NCI-H1048 (cell line): ENCODE data around the gene C4orf51.

Experiments used
- DNase-seq: peaks from one replicate; lab custom pipeline; 2025; lab: John Stamatoyannopoulos, UW

Gene C4orf51

DNA sequence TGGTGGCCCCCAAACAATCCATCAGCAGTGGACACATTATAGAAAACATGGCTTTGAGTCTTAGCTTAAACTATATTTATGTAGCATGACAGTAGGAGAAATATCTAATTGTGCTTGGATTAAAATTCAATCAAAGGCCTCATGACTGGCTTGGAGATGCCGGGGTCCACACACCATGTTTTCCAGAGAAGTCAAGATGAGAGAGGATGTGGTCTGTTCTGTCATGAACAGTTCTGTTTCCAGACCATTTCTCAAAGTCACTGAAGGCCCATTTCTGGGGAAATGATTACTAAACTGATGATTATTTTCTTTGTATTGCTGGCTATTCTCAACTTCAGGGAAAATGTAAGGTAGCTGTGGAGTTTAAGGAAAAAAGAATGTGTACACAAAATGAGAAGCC lies 76.3 kb downstream of the C4orf51 start:
- DNase-seq, result no peak

DNA sequence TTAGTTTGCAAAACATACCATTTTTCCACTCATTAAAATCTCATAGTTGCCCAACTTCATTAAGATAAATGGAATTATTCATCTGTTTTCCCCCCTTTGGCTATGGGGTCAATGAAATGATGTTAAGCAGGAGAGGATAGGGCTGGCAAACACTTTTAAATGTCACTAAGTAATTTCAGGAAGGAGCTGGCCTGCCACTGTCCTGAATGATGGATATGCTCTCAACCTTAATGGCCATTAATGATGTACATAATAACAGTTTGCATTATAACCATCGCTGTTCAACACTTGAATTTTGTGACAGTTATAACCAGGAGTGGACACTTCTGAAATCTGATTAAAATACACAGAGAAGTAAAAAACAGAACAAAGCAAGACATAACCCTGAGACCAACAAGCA lies 77.2 kb downstream of the C4orf51 start:
- DNase-seq, result no peak

DNA sequence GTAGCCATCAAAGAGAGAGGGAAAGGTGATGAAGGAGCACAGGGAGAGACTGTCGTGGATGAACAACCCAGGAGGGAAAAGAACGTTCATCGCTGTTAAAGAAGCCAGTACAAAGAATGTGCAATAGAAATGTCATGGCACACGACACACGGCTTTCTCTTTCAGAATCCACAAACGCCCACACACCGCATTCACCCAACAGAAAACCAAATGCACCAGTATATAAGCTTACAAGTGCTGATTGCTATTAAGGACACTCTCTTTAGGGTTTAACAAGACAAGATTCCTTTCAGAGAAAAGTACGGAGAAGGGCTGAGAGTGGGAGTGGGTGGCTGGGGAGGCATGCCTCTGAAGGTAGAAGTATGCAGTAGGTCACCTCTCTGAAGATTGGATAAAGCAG lies 80.2 kb downstream of the C4orf51 start:
- no peak for DNase-seq

DNA sequence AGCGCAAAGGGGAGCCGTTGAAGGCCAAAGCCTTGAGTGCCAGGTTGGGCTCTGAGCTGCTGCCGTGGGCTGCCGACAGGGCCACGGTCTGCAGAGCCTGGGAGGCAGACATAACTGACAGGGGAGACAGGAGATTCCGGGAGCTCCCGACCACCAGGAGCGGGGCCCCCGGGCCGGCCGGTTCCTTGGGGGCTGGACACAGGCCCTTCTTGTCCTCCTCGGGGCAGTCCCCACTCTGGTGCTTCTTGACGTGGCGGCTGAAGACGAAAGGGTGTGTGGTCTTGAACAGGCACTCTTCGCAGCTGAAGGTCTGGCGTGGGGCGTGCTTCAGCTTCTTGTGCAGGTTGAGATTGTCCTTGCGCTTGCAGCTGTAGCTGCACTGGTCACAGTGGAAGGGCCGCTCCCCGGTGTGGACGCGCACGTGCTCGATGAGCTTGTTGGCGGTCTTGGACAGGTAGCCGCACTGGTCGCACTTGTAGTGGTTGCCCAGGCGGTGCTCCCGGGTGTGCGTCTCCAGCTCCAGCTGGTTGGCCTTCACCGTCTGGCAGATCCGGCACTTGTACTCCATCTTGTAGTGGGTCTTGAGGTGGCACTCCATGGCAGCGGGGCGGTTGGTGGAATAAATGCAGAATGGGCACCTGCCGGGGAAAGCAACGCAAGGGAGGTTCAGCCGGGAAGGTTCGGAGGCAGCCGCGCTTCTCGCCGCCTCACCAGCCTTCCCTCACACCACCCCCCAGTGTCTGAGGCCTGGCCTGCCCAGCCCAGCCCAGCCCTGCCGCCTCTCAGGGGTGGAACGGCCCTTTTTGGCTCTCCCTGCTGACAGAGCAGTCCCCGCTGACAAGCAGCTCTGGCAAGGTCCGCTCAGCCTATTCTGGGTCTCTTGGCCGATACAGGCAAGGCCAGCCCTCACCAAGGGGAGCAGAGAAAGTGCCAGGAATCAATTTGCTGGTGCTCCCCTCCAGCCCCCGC lies 81.3 kb downstream of the C4orf51 start:
- no peak for DNase-seq

DNA sequence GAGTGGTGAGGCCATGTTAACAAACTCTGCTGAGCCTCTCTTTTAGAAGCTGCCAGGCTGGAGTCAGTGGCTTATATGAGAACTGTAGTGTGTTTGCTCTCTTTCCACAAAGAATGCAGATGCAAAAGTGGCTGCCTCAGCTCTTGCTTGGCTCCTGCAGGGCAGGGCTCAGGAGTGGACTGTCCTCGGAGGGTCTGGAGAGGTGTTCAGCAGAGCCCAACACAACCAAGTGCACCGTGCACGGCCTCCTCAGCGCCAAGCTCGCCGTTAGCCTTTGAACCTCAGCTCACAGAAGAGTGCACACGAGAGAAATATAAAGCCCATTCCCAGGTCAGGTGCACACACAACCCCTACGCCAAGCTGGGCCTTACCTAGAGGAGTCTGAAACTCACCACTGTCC lies 82.8 kb downstream of the C4orf51 start:
- no peak for DNase-seq

DNA sequence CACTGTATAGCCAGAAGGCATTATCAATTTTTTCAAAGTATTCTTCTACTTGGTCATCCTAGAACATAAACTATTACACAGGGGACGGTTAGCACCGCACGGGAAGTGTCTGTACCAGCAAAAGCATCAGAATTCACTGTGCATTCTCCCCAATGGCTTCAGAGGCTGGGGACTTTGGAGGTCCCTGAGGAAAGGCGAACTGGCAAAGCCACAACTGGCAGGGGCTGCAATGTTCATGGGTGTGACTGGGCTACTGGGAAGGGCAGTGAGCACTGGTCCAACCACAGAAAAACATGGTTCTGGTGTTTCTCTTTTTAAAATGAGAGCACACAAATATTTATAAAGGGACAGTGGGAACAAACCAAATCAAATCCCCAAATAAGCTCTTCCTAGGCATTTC lies 83.5 kb downstream of the C4orf51 start:
- DNase-seq, result no peak

DNA sequence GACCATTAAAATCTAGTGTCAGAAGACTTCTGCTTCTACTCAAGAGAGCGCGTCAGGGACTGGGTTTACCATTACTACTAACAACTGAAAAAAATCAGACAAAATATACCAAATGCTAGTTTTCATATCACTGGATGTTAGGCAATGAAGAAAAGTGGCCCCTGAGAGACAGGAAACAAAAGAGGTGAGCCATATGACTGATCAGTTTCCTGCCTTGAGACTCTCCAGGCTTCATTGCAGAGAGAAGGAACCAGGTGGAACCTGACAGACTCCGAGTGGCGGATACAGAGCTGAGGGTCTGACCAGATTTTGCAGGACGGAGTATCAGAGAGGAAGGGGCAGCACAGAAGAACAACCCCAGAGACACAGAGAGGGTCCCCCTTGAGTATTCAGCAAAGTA lies 86.3 kb downstream of the C4orf51 start:
- DNase-seq, result no peak

DNA sequence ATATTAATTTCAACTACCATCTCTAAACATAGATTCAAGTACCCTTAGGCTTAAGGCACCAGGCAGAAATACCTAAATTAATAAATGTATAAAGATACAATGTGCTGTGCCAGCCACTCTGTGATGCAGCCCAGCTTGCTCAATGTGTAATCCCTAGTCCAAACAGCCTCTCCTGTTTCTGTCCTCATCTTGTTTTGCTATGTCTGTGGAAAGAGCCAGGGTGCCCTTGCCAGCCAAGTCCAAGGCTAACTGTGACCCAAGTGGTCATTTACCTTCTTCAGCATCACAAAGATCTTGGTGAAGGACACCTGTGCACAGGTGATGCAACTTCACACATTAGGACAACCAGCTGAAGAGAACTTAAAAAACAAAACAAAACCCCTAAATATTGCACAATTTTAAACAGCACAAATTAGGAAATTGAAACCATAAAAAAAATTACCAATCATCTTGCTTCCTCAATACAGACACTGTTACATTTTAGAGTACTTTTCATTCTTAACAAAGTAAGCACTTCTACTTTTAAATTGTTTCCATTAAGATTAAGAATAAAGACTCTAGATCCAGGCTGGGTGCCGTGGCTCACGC lies 89.6 kb downstream of the C4orf51 start:
- DNase-seq, result no peak

DNA sequence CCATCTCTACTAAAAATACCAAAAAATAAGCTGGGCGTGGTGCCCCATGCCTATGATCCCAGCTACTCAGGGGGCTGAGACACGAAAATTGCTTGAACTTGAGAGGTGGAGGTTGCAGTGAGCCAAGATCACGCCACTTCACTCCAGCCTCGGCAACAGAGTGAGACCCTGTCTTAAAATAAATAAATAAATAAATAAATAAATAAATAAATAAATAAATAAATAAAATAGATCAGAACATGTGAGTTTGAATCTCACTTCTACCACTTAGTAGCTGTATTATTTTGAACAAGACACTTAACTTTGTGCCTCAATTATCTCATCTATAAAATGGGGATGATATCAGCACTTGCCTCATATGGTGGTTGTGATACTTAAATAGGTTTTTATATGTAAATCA lies 90.2 kb downstream of the C4orf51 start:
- no peak for DNase-seq

DNA sequence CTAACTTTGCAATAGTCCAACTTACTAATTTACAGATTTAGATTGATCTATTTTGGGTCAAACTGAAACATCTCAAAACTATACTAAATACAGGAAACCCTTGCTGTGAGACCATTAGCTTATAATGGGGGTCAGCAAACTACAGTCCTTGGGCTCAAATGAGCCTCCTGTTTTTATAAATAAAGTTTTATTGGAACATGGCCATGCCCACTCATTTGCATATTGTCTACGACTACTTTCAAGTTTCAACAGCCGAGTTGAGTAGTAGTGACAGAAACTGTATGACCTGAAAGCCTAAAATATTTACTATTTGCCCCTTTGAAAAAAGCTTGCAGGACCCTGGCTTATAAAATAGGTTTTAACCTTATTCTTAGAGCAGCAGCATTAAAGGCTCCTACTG lies 92.4 kb downstream of the C4orf51 start:
- DNase-seq, result no peak

DNA sequence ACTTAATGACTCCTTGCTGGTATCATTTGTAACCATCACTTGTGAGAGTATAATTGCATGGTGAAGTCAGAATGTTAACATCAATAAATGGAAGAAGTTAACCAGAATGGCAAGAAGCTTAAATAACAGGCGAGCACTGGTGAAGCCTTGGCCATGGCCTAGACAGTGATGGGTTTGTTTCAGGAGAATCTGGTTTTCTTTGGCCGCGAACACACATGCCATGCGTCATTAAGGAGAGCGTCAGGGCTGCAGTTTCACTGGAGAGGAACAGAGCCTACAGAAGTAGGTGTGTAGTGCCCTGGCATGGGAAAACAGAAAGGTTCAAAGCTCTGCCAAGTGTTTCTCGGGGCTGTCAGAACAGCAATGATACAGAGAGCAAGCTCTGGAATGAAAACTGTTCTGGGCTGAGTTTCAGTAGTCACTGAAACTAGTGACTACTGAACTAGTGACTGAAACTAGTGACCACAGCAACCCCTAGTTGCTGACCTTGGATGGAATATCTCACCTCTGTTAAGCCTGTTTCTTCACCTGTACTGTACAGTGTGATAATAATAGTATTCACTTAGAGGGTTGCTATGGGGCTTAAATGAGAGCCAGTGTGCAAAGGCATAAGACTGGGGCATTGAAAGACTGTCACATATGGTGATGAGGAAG lies 93.8 kb downstream of the C4orf51 start:
- no peak for DNase-seq

DNA sequence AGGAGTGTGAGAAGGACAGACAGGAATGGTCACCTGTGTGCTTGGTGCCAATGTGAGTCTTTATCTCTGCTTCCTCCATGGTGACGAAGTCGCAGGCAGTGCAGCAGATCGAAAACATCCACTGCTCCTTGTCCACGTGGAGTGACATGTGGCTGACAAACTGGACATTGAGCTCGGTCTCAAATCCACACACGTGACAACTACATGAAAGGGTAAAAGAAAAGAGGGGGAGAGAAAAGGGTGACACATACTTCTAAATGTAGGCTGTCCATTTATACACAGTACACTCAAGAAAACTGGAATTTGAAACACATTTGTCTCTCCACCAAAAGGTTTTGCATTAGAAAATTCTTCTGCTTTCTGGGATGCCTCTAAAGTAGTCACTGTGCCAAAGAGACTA lies 94.5 kb downstream of the C4orf51 start:
- no peak for DNase-seq

DNA sequence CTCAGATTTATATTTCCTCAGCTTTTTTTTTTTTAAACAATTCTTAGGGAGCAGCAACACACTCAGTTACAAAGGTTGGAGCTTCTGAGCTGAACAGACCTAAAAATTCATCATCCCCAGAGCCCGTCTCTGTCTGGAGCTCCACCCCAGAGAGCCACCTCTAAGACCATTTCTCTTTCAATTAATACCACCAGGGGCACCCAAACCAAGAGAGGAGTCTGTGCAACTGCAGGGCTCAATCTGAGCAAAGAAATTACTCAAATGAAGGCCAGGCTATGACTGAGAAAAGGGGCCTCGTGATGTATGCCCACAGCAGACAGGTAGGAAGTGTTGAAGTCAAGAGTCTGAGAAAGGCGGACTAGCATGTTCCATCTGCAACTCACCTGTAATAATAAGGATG lies 95.5 kb downstream of the C4orf51 start:
- no peak for DNase-seq

DNA sequence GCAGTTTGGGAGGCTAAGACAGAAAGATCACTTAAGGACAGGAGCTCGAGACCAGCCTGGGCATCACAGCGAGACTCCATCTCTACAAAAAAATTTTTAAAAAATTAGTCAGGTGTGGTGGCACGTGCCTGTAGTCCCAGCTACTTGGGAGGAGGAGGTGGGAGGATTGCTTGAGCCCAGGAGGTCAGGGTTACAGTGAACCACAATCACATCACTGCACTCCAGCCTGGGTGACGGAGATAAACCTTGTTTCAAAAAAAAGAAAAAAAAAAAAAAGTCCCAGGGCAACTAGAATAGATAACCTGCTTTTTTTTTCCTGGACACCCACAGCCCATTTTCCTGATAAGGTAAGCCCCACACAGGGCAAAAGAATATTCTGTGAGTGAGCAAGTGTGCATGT lies 96.3 kb downstream of the C4orf51 start:
- no peak for DNase-seq

DNA sequence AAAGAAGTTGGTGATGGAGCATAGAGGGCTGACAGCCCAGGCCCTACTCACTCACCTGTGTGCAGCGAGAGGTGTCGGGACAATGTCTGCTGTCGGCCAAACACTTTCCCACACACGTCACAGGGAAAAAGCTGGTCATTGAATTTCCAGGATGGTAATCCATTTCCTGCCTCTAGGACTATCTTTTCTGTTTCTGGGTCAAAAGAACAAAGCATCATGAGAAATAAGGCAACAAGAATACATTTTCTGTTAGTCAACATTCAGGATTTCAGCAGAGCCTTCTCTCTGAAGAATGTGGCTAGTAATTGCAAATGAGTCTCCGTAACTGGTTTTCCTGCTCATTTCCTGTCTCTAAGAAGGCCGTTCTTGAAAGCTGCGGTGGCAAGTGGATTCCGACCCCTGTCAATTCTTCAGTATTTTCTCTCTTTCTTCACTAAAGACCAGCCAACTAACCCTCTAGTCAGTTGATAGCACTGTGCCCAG lies 99.4 kb downstream of the C4orf51 start:
- DNase-seq, result no peak

DNA sequence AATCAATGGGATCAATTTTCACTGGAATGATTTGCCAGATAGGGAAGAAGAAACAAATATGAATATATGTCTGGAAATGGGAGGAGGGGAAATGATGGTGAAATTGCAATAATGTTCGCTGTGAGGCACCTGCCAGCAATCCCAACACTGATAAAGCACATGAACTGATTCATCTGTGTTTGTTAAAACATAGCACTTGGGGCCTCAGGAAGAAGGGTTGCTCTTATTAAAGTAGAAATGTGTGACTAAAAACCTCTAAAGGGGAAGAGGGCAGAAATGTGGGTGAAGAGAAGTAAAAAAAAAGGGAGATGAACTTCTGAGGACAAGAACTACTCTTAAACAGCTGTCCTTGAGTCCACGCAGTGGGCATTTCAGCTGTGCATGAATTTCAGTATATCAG lies 101.4 kb downstream of the C4orf51 start:
- DNase-seq, result no peak
